ENCODE data around the gene INTS6. TPM values are rescaled to one million over a fixed set of nuclear protein-coding genes. Genes with fewer than 3 reads are reported as not detected.

The INTS6 gene
- total and polyA plus RNA-seq, 2 of the 4 experiments (the other 2 are of a cell fraction) = 12.9 to 42.3 TPM

- Histone ChIP-seq H3K4me3 (ENCODE audit: insufficient read depth, low read depth, low read length) (no peak overlapping the region), H2BK15ac (ENCODE audit: low read depth, low read length) (no peak overlapping the region), H3K14ac (replicated peaks; ENCODE audit: low read depth, low read length) (no peak overlapping the region), H4K20me1 (ENCODE audit: insufficient read depth, low read length) (no peaks in the 10 kb centered on the region), H3K18ac (ENCODE audit: low read depth, low read length) (no peak overlapping the region), H2BK5ac (ENCODE audit: low read depth, low read length, poor library complexity, severe bottlenecking) (no peak overlapping the region), H3K4me1 (ENCODE audit: control insufficient read depth, insufficient read depth, low read length) (no peaks in the 10 kb centered on the region), H3K56ac (ENCODE audit: extremely low read depth, insufficient read depth, low read length) (no peak overlapping the region), H3K27ac (ENCODE audit: insufficient read depth, low read length) (no peak overlapping the region), H2AK5ac (ENCODE audit: low read depth, low read length) (no peak overlapping the region), H3K27me3 (ENCODE audit: control insufficient read depth, insufficient read depth, low read length) (no peaks in the 10 kb centered on the region), H3K9me3 (ENCODE audit: control insufficient read depth, insufficient read depth, low read length) (no peaks in the 10 kb centered on the region), H2BK20ac (ENCODE audit: low read depth, low read length) (no peak overlapping the region), H4K5ac (ENCODE audit: low read depth, low read length) (no peak overlapping the region), H2AK9ac (replicated peaks; ENCODE audit: low read depth, low read length, poor library complexity) (no peak overlapping the region), H3K4me2 (ENCODE audit: low read depth, low read length) (no peak overlapping the region), H3K4ac (ENCODE audit: low read depth, low read length) (no peak overlapping the region), H3K9me1 (ENCODE audit: insufficient read depth, low read length) (no peaks in the 10 kb centered on the region), H3K9ac (ENCODE audit: low read depth, low read length) (no peak overlapping the region), H3K23ac (ENCODE audit: low read depth, low read length) (no peak overlapping the region), H3K79me1 (ENCODE audit: low read depth in 1 of 2, low read length in 2 of 2) (no peaks in the 10 kb centered on the region), H3K36me3 (ENCODE audit: control insufficient read depth, insufficient read depth, low read length) (peaks cover 3% of the 10 kb centered on the region), H2BK120ac (ENCODE audit: low read depth, low read length) (no peak overlapping the region), H4K8ac (ENCODE audit: low read depth in 2 of 2, low read length in 2 of 2) (no peak overlapping the region), H4K91ac (ENCODE audit: insufficient read depth, low read depth, low read length) (no peak overlapping the region), H2AFZ (replicated peaks; ENCODE audit: low read length, poor library complexity) (no peak overlapping the region)
- intact Hi-C loops (cut with micrococcal nuclease) (no loop called here), dilution Hi-C loops (cut with HindIII; ENCODE audit: low sequenced_read_pairs, unreplicated experiment) (no loop called here), in situ Hi-C loops (cut with MboI; ENCODE audit: low sequenced_read_pairs) (no loop called here)
- no peak for DNase-seq
- ChIA-PET CTCF (no interaction called here), POLR2A (ENCODE audit: unreplicated experiment) (no interaction called here)
- TF ChIP-seq SMC3 (IDR thresholded peaks at IDR 0.05; ENCODE audit: low read depth, low read length) (no peak), MXI1 (IDR thresholded peaks at IDR 0.05; ENCODE audit: borderline replicate concordance, low read depth, low read length) (no peak), BHLHE40 (IDR thresholded peaks at IDR 0.05; ENCODE audit: low read depth, low read length) (no peak), ELK1 (IDR thresholded peaks at IDR 0.05; ENCODE audit: borderline replicate concordance, low read depth, low read length) (no peak), CEBPB (IDR thresholded peaks at IDR 0.05; ENCODE audit: low read depth, low read length) (no peak), RCOR1 (IDR thresholded peaks at IDR 0.05; ENCODE audit: insufficient replicate concordance, low read length) (no peak), POLR2A (IDR thresholded peaks at IDR 0.05; ENCODE audit: low read depth, low read length) (no peak)
- no CpG with 5 or more reads among the region's 5 CpGs for WGBS, 2 experiments (ENCODE audit: extremely low coverage in 2 of 2, insufficient read length in 1 of 2)
- no TSS peak for BruUV-seq (replicated peaks)
- ATAC-seq (ENCODE audit: low read depth) = no peak
Observed at GRCh38 chr13:51357928-51358595, 94.8 kb downstream of the INTS6 start.
